GM21723 (cell line): Measurements from ENCODE around the gene PGGHG.
"Not testable (repeated sequence)": the region's sequence is repeated elsewhere in the genome, so short reads cannot be mapped to it uniquely, and the experiment has no call there.

ENCODE experiments used
- ATAC-seq: cut with Tn5 transposase; IDR thresholded peaks from one replicate; pipeline ENCODE4 v1.9.1; 2021; ENCODE audit warnings: mild to moderate bottlenecking, moderate library complexity; ENCODE audit not compliant: unreplicated experiment

Gene PGGHG

GRCh38 chr11:296171-297050 is 7.5 kb downstream of the PGGHG start:
- ATAC-seq, result no peak

GRCh38 chr11:297051-297585 is 8.2 kb downstream of the PGGHG start:
- no peak for ATAC-seq

GRCh38 chr11:297586-298405 is 8.9 kb downstream of the PGGHG start:
- ATAC-seq, result no peak

GRCh38 chr11:298406-299065 is 9.6 kb downstream of the PGGHG start:
- ATAC-seq, result no peak

GRCh38 chr11:299081-299891 is 10.4 kb downstream of the PGGHG start, which contains the start of gene IFITM5:
Gene IFITM5 (minus strand): TSS chr11:299526. CDS start chr11:299490, 36 bp downstream.
- ATAC-seq, result no peak

- ATAC-seq, result no peak
Measured at GRCh38 chr11:299951-300735, 11.2 kb downstream of the PGGHG start.

GRCh38 chr11:303363-303762 is 14.4 kb downstream of the PGGHG start:
- no peak for ATAC-seq

GRCh38 chr11:304061-304506 is 15.2 kb downstream of the PGGHG start:
- ATAC-seq, result no peak

GRCh38 chr11:304915-305843 is 16.3 kb downstream of the PGGHG start:
- no peak for ATAC-seq

- no peak for ATAC-seq
Measured at GRCh38 chr11:305844-306211, 16.9 kb downstream of the PGGHG start.

GRCh38 chr11:306645-307371 is 17.9 kb downstream of the PGGHG start:
- no peak for ATAC-seq

GRCh38 chr11:307766-308708 is 19.1 kb downstream of the PGGHG start, which contains the start of gene IFITM2:
Gene IFITM2 (plus strand): TSS chr11:307816. CDS start chr11:308193, 377 bp downstream.
- not testable (repeated sequence) for ATAC-seq

GRCh38 chr11:308740-309665 is 20.1 kb downstream of the PGGHG start:
- ATAC-seq, result not testable (repeated sequence)

GRCh38 chr11:309979-310572 is 21.1 kb downstream of the PGGHG start:
- not testable (repeated sequence) for ATAC-seq
